ENCODE results near the gene ESPNL.
A peak's percentile ranks its signal among the peaks of the same experiment; 100 is the strongest.

Gene ESPNL

DNA sequence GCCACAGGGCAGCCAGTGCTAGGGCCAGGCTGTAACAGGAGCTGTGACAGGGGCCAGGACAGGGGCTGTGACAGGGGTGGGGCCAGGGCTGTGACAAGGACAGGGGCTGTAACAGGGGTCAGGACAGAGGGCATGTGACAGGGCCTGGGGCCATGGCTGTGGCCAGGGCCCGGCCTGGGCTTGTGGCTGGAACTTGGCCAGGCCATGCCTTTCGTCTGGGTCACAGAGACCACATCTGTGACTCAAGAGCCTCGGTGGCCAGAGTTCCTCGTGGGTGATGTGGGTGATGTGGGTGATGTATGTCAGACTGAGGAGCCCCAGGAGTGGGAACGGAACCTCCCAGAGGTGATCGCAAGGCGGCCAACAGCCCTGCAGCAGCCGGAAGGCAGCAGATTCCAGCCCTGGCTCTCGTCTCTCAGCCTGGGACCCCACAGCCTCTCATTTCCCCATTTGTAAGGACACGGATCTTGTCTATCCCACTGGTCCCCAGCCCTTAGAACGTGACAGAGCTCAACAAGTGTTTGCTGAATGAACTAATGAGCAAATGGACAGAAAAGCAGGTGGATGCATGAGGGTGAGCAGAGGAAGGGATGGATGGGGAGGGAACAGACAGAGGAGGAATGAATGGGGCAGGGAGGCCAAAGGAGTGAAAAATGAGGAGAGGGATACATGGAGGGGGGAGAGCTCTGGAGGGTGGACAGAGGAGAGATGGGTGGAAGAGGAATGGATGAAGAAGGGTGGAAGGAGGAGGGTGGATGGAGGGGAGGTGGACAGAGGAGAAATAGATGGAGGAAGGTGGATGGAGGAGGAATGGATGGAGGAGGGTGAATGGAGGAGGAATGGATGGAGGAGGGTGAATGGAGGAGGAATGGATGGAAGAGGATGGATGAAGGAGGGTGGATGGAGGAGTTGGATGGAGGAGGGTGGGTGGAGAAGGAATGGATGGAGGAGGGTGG is 17.3 kb downstream of the ESPNL start:
- no peak overlapping the region for H3K4me3 ChIP-seq (ENCODE audit: low read length)
- DNase-seq (ENCODE audit: low read depth) = no peak
- TF ChIP-seq, protein P1, sequence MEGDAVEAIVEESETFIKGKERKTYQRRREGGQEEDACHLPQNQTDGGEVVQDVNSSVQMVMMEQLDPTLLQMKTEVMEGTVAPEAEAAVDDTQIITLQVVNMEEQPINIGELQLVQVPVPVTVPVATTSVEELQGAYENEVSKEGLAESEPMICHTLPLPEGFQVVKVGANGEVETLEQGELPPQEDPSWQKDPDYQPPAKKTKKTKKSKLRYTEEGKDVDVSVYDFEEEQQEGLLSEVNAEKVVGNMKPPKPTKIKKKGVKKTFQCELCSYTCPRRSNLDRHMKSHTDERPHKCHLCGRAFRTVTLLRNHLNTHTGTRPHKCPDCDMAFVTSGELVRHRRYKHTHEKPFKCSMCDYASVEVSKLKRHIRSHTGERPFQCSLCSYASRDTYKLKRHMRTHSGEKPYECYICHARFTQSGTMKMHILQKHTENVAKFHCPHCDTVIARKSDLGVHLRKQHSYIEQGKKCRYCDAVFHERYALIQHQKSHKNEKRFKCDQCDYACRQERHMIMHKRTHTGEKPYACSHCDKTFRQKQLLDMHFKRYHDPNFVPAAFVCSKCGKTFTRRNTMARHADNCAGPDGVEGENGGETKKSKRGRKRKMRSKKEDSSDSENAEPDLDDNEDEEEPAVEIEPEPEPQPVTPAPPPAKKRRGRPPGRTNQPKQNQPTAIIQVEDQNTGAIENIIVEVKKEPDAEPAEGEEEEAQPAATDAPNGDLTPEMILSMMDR (conservative IDR thresholded peaks at IDR 0.05; ENCODE audit: low read depth, low read length) = no peak

DNA sequence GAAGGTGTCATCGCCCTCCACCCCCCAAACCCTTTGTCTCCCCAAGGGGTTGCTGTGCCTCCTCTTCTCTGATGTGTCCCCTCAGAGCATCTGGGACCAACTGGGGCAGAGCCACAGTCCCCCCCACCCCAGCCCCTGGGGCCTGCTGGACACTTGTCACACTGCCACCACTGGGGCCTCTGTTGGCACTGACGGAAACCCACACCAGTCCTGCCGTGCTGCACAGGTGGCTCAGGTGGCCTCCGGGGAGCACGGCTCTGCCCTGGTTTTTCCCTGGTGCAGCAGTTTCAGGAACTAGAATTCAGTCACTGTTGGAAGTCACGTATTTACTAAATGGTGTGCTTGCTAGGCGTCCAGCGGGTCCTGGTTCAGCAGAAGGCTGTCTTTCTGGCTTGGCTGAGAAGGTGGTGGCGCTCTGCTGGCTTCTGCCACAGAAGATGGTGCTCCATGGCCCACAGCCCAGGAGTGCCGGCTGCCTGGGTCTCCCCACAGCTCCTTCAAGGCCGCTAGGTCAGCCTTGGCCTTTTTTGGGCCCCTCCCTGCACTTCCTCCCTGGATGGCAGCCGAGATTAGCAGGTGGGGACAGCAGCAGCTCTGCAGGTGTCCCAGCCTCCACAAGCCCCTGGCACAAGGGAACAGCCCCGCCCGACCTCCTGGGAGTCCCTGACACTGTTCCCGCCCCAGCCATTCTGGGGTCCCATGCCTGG is 19.8 kb downstream of the ESPNL start:
- TF ChIP-seq, protein P1 (conservative IDR thresholded peaks at IDR 0.05; ENCODE audit: low read depth, low read length) = no peak
- H3K4me3 ChIP-seq (ENCODE audit: low read length) = no peak overlapping the region
- no peak for DNase-seq (ENCODE audit: low read depth)

DNA sequence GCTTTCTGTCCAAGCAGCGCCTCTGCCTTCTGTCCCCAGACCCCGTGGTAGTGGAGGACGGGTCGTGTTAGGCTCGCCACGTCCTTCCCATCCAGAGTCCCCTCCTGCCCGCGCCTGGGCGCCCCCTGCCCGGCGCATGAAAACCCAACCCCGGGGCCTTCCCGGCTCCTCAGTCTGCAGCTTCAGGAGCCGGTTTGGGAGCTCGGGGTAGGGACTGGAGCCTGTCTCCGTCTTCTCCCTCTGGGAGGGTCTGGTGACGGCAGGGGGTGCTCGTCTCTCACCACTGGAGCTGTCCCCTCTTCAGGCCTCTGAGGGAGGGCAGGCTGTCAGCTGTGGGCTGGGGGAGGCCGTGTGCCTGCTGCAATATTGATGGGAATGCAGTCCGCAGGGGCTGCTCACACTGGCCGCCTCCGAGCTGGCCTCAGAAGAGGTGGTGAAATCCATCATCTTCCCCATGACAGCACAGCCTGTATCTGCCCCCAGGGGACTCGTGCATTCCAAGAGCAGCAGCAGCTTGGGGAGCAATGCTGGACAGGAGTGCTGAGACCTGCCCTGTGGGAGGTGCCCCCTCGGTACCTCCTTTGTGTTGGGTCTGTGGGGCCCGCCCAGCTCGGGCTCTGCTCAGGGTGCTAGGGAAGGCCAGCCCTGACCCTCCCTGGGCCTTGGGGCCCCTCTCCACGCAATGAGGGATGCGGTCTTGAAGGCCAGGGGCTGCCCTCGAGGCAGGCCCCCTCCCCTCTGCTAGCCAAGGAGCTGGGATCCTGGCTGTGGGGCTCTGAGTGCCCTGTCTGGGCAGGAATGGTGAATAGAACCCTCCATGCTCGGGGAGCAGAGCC is 20.5 kb downstream of the ESPNL start:
- no peak overlapping the region for H3K4me3 ChIP-seq (ENCODE audit: low read length)
- TF ChIP-seq, protein P1 (conservative IDR thresholded peaks at IDR 0.05; ENCODE audit: low read depth, low read length) = peak; percentile 16
- no peak for DNase-seq (ENCODE audit: low read depth)

DNA sequence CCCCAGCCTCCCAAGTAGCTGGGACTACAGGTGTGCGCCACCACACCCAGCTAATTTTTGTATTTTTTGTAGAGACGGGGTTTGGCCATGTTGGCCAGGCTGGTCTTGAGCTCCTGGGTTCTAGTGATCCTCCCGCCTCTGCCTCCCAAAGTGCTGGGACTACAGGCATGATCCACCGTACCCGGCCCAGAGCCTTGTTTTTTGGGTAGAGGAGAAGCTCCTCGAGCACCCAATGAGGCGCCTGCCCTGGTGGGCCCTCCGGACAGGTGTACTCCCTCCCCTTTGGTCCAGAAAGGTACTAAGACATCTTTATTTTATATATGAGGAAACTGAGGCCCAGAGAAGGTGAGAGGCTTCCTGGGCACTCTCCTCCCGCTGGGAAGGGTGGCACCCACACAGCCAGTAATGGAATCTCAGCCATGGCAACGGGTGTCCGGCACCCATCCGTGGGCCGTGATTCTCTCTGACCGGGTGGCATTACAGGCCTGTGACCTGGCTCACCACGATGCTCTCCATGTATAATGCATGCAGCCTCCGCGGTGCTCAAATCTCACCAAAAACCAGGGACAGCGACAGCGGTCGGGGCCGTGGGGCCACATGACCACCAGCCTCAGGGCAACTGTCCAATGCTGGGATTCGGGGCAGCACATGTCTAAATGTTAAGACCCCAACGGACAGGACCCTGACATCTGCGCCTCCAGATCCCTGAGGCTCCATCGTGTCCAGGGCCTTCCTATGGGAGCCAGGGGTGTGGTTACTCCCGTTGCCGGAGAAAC is 21.6 kb downstream of the ESPNL start:
- DNase-seq (ENCODE audit: low read depth) = no peak
- TF ChIP-seq, protein P1 (conservative IDR thresholded peaks at IDR 0.05; ENCODE audit: low read depth, low read length) = no peak
- H3K4me3 ChIP-seq (ENCODE audit: low read length) = no peak overlapping the region

DNA sequence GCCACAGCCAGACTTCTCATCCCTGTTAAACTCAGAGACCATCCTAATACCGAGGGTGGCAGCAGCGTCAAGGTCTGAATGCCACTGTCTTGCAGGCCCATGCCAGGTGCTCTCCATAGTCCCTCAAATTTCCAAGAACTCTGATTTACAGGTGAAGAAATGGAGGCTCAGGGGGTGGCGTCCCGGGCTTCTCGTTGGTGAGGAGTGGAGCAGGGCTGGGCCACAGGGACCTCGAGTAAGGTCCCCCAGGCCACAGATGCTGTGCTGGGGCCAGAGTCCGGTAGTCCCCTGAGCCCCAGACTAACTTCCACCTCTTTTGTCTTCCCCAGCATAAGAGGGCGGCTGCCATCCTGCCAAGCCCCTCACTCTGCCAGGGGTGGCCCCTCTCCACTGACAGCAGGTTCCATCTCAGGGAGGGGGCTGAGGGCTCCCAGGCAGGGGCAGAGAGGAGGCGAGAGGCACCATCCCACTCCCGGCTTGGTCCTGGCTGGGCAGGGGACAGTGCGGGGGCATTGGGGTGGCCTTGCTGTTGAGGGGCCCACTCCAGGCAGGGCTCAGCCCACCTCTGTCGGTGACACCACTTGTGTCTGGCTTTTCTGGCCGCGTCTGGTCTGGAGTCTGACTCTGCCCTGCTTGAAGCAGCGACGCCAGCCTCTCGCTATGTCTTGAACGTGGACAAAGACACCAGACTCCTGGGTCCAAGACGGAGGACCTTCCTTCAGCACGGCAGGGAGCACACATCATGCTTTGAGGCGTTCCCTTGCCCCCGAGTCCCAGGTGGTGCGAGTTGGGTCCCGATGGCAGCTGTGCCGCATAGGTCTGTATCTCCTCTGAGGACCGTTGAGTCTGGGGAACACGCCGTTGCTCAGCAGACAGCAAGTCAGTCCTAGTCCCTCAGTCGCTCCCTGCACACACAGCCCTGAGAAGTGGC is 22.4 kb downstream of the ESPNL start:
- DNase-seq (ENCODE audit: low read depth) = no peak
- TF ChIP-seq, protein P1 (conservative IDR thresholded peaks at IDR 0.05; ENCODE audit: low read depth, low read length) = no peak
- H3K4me3 ChIP-seq (ENCODE audit: low read length) = no peak overlapping the region
